SU-DHL-6 (cell line): ENCODE data around the gene SST.

Experiments used
- EZH2phosphoT487 ChIP-seq: fragments of 200-600 bp; sonication (generic), shearing (Covaris generic); conservative IDR thresholded peaks from 2 replicates; pipeline ENCODE4 v1.6.1; 2018; ENCODE audit warnings: mild to moderate bottlenecking, antibody characterized with exemption, low read length, moderate library complexity, mixed read lengths
- TF ChIP-seq, protein P1 (sequence below): fragments of 200-600 bp; sonication (generic); IDR thresholded peaks from one replicate; pipeline ENCODE4 v1.5.1; 2017; ENCODE audit warnings: antibody characterized with exemption, mild to moderate bottlenecking, low read length, moderate library complexity; ENCODE audit not compliant: insufficient read depth, poor library complexity, severe bottlenecking

- TF ChIP-seq, protein P1, sequence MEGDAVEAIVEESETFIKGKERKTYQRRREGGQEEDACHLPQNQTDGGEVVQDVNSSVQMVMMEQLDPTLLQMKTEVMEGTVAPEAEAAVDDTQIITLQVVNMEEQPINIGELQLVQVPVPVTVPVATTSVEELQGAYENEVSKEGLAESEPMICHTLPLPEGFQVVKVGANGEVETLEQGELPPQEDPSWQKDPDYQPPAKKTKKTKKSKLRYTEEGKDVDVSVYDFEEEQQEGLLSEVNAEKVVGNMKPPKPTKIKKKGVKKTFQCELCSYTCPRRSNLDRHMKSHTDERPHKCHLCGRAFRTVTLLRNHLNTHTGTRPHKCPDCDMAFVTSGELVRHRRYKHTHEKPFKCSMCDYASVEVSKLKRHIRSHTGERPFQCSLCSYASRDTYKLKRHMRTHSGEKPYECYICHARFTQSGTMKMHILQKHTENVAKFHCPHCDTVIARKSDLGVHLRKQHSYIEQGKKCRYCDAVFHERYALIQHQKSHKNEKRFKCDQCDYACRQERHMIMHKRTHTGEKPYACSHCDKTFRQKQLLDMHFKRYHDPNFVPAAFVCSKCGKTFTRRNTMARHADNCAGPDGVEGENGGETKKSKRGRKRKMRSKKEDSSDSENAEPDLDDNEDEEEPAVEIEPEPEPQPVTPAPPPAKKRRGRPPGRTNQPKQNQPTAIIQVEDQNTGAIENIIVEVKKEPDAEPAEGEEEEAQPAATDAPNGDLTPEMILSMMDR = no peak
- TF ChIP-seq EZH2phosphoT487 = no peak
These were observed 25.3 kb upstream of the SST start for GRCh38 chr3:187695449-187695848.
